H9 (cell line): ENCODE results near the gene STXBP1. TPM values are rescaled to one million over a fixed set of nuclear protein-coding genes. Genes with fewer than 3 reads are reported as not detected.

Experiments used
- DNase-seq: peaks from one replicate; pipeline ENCODE4 v3.0.0-alpha.2; 2017
- H2AFZ ChIP-seq: one replicate; pipeline ENCODE4 v1.6.1; 2013; ENCODE audit warnings: mild to moderate bottlenecking, low read length, control low read depth, moderate library complexity
- H2AK5ac ChIP-seq: 2 replicates; pipeline ENCODE4 v1.6.1; 2013; ENCODE audit warnings: low read length, control low read depth, mixed read lengths; ENCODE audit not compliant: insufficient read length
- H2BK120ac ChIP-seq: one replicate; pipeline ENCODE4 v1.6.1; 2013; ENCODE audit warnings: low read depth, mild to moderate bottlenecking, low read length, control low read depth, inconsistent platforms; ENCODE audit not compliant: poor library complexity, severe bottlenecking
- H2BK12ac ChIP-seq: 2 replicates; pipeline ENCODE4 v1.6.1; 2013; ENCODE audit warnings: low read length, control low read depth, mixed read lengths, low read depth; ENCODE audit not compliant: insufficient read length
- H2BK15ac ChIP-seq: 2 replicates; pipeline ENCODE4 v1.6.1; 2013; ENCODE audit warnings: low read depth, low read length, control low read depth
- H2BK20ac ChIP-seq: one replicate; pipeline ENCODE4 v1.6.1; 2013; ENCODE audit warnings: low read depth, mild to moderate bottlenecking, low read length, control low read depth, inconsistent platforms; ENCODE audit not compliant: poor library complexity, severe bottlenecking
- H2BK5ac ChIP-seq: 2 replicates; pipeline ENCODE4 v1.6.1; 2013; ENCODE audit warnings: low read length, control low read depth, mixed read lengths; ENCODE audit not compliant: insufficient read length
- H3K14ac ChIP-seq: 2 replicates; pipeline ENCODE4 v1.6.1; 2013; ENCODE audit warnings: low read length, control low read depth; ENCODE audit not compliant: insufficient read depth
- H3K18ac ChIP-seq: 2 replicates; pipeline ENCODE4 v1.6.1; 2013; ENCODE audit warnings: low read depth, mild to moderate bottlenecking, mixed read lengths, low read length, control low read depth; ENCODE audit not compliant: insufficient read length
- H3K23ac ChIP-seq: 2 replicates; pipeline ENCODE4 v1.6.1; 2013; ENCODE audit warnings: low read length, control low read depth, mixed read lengths, low read depth; ENCODE audit not compliant: insufficient read length
- H3K23me2 ChIP-seq: 2 replicates; pipeline ENCODE4 v1.6.1; 2013; ENCODE audit warnings: low read depth, mild to moderate bottlenecking, mixed read lengths, low read length, control low read depth; ENCODE audit not compliant: insufficient read length, poor library complexity, severe bottlenecking
- H3K27ac ChIP-seq: 2 replicates; pipeline ENCODE4 v1.5.1; 2013; ENCODE audit warnings: low read length, control low read depth, mixed read lengths, low read depth; ENCODE audit not compliant: insufficient read length
- H3K27me3 ChIP-seq: 2 replicates; pipeline ENCODE4 v1.6.1; 2013; ENCODE audit warnings: low read length, control low read depth, inconsistent platforms; ENCODE audit not compliant: insufficient read depth
- H3K4ac ChIP-seq: 2 replicates; pipeline ENCODE4 v1.6.1; 2013; ENCODE audit warnings: low read depth, mild to moderate bottlenecking, control low read depth, inconsistent platforms, low read length, moderate library complexity
- H3K4me1 ChIP-seq: 2 replicates; pipeline ENCODE4 v1.6.1; 2013; ENCODE audit warnings: low read length, control low read depth, inconsistent platforms; ENCODE audit not compliant: insufficient read depth
- H3K4me2 ChIP-seq: 2 replicates; pipeline ENCODE4 v1.6.1; 2013; ENCODE audit warnings: low read length, control low read depth, mixed read lengths; ENCODE audit not compliant: insufficient read length, insufficient read depth
- H3K56ac ChIP-seq: 2 replicates; pipeline ENCODE4 v1.6.1; 2013; ENCODE audit warnings: low read depth, mild to moderate bottlenecking, mixed read lengths, low read length, control low read depth; ENCODE audit not compliant: insufficient read length
- H3K79me1 ChIP-seq: 2 replicates; pipeline ENCODE4 v1.6.1; 2013; ENCODE audit warnings: low read depth, mild to moderate bottlenecking, moderate library complexity, low read length, control low read depth, inconsistent platforms; ENCODE audit not compliant: insufficient read depth, poor library complexity, severe bottlenecking
- H3K79me2 ChIP-seq: 2 replicates; pipeline ENCODE4 v1.6.1; 2013; ENCODE audit warnings: low read length, control low read depth, inconsistent platforms; ENCODE audit not compliant: insufficient read depth
- H3K9ac ChIP-seq: 2 replicates; pipeline ENCODE4 v1.6.1; 2013; ENCODE audit warnings: low read length, control low read depth, mixed read lengths; ENCODE audit not compliant: insufficient read length; ENCODE audit errors: extremely low read depth
- H3K9me3 ChIP-seq: one replicate; pipeline ENCODE4 v1.6.1; 2013; ENCODE audit warnings: low read depth, low read length, inconsistent platforms; ENCODE audit not compliant: control insufficient read depth
- H3T11ph ChIP-seq: one replicate; pipeline ENCODE4 v1.6.1; 2013; ENCODE audit warnings: mild to moderate bottlenecking, low read length, control low read depth, inconsistent platforms
- H4K20me1 ChIP-seq: one replicate; pipeline ENCODE4 v1.6.1; 2013; ENCODE audit not compliant: control insufficient read depth, insufficient read length, insufficient read depth
- H4K5ac ChIP-seq: 2 replicates; pipeline ENCODE4 v1.6.1; 2013; ENCODE audit warnings: low read depth, mild to moderate bottlenecking, mixed read lengths, low read length, control low read depth; ENCODE audit not compliant: insufficient read length
- H4K8ac ChIP-seq: replicated peaks from 2 replicates; pipeline ENCODE4 v1.6.1; 2013; ENCODE audit warnings: low read length, control low read depth, mixed read lengths, low read depth; ENCODE audit not compliant: insufficient read length
- H4K91ac ChIP-seq: 2 replicates; pipeline ENCODE4 v1.6.1; 2013; ENCODE audit warnings: low read depth, mild to moderate bottlenecking, moderate library complexity, mixed read lengths, low read length, control low read depth; ENCODE audit not compliant: insufficient read length
- H3K27ac Mint-ChIP-seq, 3 experiments: 2 replicates in 2 of 3; 3 replicates in 1 of 3; pipeline ENCODE4 v1.8.0; 2020 to 2021; ENCODE audit warnings: mixed read lengths in 3 of 3, mild to moderate bottlenecking in 1 of 3, moderate library complexity in 1 of 3
- H3K27me3 Mint-ChIP-seq: 2 replicates; pipeline ENCODE4 v1.8.0; 2021; ENCODE audit warnings: low read depth, mild to moderate bottlenecking, moderate library complexity, mixed read lengths
- H3K36me3 Mint-ChIP-seq, 3 experiments: 2 replicates in 2 of 3; 3 replicates in 1 of 3; pipeline ENCODE4 v1.8.0; 2020 to 2021; ENCODE audit warnings: low read depth in 3 of 3, mixed read lengths in 3 of 3; ENCODE audit not compliant: insufficient read depth in 1 of 3
- H3K4me1 Mint-ChIP-seq, 2 experiments: 2 replicates each; pipeline ENCODE4 v1.8.0; 2020; ENCODE audit warnings: mixed read lengths in 2 of 2
- H3K4me3 Mint-ChIP-seq, 2 experiments: 2 replicates in 1 of 2; 3 replicates in 1 of 2; pipeline ENCODE4 v1.8.0; 2020 to 2021; ENCODE audit warnings: mild to moderate bottlenecking in 2 of 2, mixed read lengths in 2 of 2, moderate library complexity in 1 of 2
- H3K9me3 Mint-ChIP-seq, 2 experiments: 2 replicates in 1 of 2; 3 replicates in 1 of 2; pipeline ENCODE4 v1.8.0; 2020; ENCODE audit warnings: mild to moderate bottlenecking in 2 of 2, mixed read lengths in 2 of 2, moderate library complexity in 1 of 2
- CTCF ChIP-seq: fragments of 200-600 bp; sonication (generic); conservative IDR thresholded peaks from 3 replicates; pipeline ENCODE4 v1.8.0; 2021; ENCODE audit warnings: antibody characterized with exemption, mild to moderate bottlenecking
- WGBS: extraction: QIAGEN DNeasy Blood & Tissue Kit; methylation state at CpG from one replicate; pipeline ENCODE4 v1.1.7; 2013; ENCODE audit warnings: missing lambda C conversion rate, low lambda C conversion rate, mixed read lengths; ENCODE audit not compliant: insufficient read length; ENCODE audit errors: extremely low coverage; 5-methylcytosine and 5-hydroxymethylcytosine counted together
- total RNA-seq: library from RNA; stranded (reverse); gene quantifications from 2 replicates; pipeline ENCODE4 v1.2.1, GENCODE V29; 2021

Gene STXBP1
- total RNA-seq, 1 experiment from 2014 or later, result 22.3 TPM

- no peak overlapping the region for H2BK15ac ChIP-seq
- no peak overlapping the region for H2BK12ac ChIP-seq
- H4K20me1 ChIP-seq, result no peaks in the 10 kb centered on the region
- no peak overlapping the region for H4K5ac ChIP-seq
- peaks cover 13% of the 10 kb centered on the region for H3K23me2 ChIP-seq
- H3K4me1 Mint-ChIP-seq, result peaks cover 9 to 16% of the 10 kb centered on the region in 2 experiments
- H3K14ac ChIP-seq, result no peak overlapping the region
- WGBS, result no CpG with 5 or more reads among the region's 5 CpGs
- H3K79me2 ChIP-seq, result no peaks in the 10 kb centered on the region
- H2AK5ac ChIP-seq, result no peak overlapping the region
- TF ChIP-seq CTCF, result no peak
- H3K4me3 Mint-ChIP-seq, result no peak overlapping the region
- H2BK20ac ChIP-seq, result no peak overlapping the region
- peaks cover 5% of the 10 kb centered on the region for H3K27me3 Mint-ChIP-seq
- no peak overlapping the region for H3K4ac ChIP-seq
- no peak overlapping the region for H4K91ac ChIP-seq
- H3K9me3 ChIP-seq, result no peaks in the 10 kb centered on the region
- no peaks in the 10 kb centered on the region; the same call in 1 of the 2 replicates for H3K4me1 ChIP-seq
- H3K4me2 ChIP-seq, result no peak overlapping the region
- no peak overlapping the region for H3K56ac ChIP-seq
- no peaks in the 10 kb centered on the region for H3K27me3 ChIP-seq
- no peak overlapping the region for H2BK120ac ChIP-seq
- no peak overlapping the region for H3K23ac ChIP-seq
- H2BK5ac ChIP-seq, result no peak overlapping the region
- H3K36me3 Mint-ChIP-seq, result no peaks in the 10 kb centered on the region
- H3K27ac ChIP-seq, result no peak overlapping the region
- DNase-seq, result no peak
- H3K18ac ChIP-seq, result no peak overlapping the region
- no peak overlapping the region for H3K9ac ChIP-seq
- H3K27ac Mint-ChIP-seq, result no peak overlapping the region
- H4K8ac ChIP-seq, result no peak overlapping the region
- no peaks in the 10 kb centered on the region; a peak in 1 of 5 replicates for H3K9me3 Mint-ChIP-seq
- no peak overlapping the region for H3T11ph ChIP-seq
- no peak overlapping the region for H2AFZ ChIP-seq
- H3K79me1 ChIP-seq, result no peaks in the 10 kb centered on the region
Measured at GRCh38 chr9:127717766-127718165, 105.7 kb downstream of the STXBP1 start.
